ENCODE results near the gene TRAPPC13.

DNA sequence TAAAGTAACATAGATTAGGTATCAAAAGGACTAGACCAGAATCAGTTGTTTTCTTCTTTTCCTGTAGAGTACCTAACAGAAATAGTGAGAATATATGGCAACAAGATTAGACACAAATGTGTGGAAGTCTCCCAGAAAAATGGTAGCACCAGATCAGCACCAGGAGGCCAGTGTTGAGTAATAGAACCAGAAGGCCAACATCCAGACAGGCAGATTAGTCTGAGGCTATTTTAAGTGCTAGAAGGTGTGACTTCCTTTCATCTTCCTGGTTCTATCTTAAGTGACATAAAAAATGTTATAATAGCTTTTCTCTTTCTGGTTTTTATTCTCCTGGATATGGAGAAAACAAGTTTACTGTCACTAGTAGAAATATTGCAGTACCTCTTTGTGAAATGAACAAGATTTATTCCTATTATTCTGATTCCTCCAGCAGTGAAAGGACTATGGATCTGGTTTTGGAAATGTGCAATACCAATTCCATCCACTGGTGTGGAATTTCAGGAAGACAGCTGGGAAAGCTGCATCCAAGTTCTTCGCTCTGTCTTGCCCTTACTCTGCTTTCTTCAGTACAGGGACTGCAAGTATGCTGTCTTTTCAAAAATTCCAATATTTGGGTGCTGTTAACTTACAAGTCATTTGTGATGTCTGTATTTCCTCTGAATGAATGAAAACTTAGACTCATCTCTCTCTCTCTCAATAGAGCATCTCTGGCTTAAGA is 39.1 kb downstream of the TRAPPC13 start:
- no peak for TF ChIP-seq POLR2A (IDR thresholded peaks at IDR 0.05)
- TF ChIP-seq, protein P1, sequence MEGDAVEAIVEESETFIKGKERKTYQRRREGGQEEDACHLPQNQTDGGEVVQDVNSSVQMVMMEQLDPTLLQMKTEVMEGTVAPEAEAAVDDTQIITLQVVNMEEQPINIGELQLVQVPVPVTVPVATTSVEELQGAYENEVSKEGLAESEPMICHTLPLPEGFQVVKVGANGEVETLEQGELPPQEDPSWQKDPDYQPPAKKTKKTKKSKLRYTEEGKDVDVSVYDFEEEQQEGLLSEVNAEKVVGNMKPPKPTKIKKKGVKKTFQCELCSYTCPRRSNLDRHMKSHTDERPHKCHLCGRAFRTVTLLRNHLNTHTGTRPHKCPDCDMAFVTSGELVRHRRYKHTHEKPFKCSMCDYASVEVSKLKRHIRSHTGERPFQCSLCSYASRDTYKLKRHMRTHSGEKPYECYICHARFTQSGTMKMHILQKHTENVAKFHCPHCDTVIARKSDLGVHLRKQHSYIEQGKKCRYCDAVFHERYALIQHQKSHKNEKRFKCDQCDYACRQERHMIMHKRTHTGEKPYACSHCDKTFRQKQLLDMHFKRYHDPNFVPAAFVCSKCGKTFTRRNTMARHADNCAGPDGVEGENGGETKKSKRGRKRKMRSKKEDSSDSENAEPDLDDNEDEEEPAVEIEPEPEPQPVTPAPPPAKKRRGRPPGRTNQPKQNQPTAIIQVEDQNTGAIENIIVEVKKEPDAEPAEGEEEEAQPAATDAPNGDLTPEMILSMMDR (IDR thresholded peaks at IDR 0.05), result peak in 7 of 12 donors; percentile 12 to 59 (median 32)
